GM21360 (cell line): ENCODE data around the gene KCTD14.
"Not testable (repeated sequence)": the region's sequence is repeated elsewhere in the genome, so short reads cannot be mapped to it uniquely, and the experiment has no call there.

Source experiments
- ATAC-seq: cut with Tn5 transposase; IDR thresholded peaks from one replicate; pipeline ENCODE4 v1.9.1; 2021; ENCODE audit warnings: mild to moderate bottlenecking, moderate library complexity; ENCODE audit not compliant: unreplicated experiment

Gene KCTD14

DNA sequence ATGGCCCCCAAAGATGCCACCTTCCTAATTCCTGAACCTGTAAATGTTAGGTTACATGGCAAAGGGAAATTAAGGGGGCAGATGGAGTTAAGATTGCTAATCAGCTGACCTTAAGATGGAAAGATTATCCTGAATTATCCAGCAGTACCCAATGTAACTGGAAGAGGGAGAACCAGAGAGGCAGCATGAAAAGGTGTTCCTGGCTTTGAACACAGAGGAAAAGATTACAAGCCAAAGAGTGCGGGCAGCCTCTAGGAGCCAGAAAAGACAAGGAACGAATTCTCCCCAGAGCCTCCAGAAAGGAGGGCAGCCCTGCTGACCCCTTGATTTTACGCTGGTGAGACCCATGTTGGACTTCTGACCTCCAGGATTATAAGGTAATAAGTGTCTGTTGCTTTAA lies 25.5 kb upstream of the KCTD14 start:
- ATAC-seq, result no peak

DNA sequence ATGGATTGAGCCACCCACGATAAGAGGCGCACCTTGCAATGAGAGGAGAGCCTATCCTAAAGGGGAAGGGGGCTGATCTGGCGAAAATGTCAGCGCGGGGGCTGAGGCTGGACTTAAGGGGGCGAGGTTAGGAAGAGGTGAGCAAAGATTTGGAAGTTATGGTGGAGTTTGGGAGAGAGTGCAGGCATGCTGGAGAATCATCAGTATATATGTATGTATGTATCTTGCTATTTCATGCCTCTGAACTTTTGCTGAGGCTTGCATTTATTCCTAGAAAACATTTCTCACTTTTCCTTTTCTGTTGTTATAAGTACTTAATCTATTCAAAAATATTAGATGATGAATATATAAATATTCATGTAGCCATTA lies 23.4 kb upstream of the KCTD14 start:
- ATAC-seq, result no peak

DNA sequence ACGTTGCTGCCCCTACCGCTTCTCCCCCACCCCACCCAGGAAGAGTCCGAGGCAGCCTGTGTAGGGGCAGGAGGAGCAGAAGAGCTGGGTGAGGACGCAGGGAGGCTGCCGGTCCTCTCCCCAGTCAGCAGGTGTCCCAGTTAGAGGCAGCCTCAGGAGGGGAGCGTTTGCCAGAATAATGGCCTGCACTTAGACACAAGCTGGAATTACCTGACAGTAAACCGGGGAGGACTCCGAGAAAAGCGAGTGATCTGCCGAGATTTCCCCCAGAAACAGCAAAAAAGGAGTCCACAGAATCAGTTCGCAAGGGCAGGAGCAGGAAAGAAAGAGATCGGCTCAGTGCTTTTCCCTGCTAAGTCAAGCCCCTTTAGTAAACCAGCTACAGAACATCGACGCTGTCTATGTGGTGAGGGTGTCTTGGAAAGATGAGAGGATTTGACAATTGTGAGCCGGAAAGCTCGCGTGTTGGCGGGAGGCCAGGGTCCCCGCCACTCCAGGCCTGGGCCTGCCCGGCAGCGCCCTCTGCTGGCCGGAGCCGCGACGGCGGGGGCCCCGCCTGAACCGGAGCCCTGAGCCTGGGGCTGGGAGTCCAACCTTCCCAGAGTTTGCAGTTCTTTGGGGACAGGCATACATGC lies 22.9 kb upstream of the KCTD14 start:
- ATAC-seq, result no peak

DNA sequence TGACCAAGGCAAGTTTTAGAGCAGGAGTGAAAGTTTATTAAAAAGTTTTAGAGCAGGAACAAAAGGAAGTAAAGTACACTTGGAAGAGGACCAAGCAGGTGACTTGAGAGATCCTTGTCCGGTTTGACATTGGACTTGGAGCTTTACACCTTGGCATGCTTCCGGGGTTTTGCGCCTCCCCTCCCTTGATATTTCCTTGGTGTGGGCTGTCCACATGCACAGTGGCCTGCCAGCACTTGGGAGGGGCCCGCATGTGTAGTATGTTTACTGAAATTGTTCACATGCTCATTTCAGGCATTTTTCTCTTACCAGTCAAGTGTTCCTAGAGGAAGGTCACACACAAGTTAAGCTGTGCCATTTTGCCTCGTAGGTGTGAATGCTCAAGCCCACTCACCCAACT lies 21.6 kb upstream of the KCTD14 start:
- no peak for ATAC-seq

DNA sequence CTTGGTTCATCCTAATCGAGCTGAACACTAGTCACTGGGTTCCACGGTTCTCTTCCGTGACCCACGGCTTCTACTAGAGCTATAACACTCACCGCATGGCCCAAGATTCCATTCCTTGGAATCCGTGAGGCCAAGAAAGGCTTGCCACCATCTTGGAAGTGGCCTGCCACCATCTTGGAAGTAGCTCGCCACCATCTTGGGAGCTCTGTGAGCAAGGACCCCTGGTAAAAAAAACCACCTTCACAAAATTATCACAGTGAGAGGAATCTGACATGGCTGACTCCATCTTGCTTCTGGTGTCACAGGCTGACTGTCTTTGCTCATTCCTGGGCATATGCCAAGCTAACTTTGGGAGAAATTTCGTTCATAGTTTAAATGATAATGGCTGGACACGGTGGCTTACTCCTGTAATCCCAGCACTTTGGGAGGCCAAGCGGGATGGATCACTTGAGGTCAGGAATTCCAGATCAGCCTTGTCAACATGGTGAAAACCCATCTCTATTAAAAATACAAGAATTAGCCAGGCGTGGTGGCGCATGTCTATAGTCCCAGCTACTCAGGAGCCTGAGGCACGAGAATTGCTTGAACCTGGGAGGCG lies 18.9 kb upstream of the KCTD14 start:
- no peak for ATAC-seq

DNA sequence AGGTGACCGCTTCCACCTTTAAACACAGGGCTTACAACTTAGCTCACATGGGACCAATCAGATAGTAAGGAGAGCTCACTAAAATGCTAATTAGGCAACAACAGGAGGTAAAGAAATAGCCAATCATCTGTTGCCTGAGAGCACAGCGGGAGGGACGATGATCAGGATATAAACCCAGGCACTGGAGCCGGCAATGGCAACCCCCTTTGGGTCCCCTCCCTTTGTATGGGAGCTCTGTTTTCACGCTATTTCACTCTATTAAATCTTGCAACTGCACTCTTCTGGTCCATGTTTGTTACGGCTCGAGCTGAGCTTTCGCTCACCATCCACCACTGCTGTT lies 18.3 kb upstream of the KCTD14 start:
- not testable (repeated sequence) for ATAC-seq

DNA sequence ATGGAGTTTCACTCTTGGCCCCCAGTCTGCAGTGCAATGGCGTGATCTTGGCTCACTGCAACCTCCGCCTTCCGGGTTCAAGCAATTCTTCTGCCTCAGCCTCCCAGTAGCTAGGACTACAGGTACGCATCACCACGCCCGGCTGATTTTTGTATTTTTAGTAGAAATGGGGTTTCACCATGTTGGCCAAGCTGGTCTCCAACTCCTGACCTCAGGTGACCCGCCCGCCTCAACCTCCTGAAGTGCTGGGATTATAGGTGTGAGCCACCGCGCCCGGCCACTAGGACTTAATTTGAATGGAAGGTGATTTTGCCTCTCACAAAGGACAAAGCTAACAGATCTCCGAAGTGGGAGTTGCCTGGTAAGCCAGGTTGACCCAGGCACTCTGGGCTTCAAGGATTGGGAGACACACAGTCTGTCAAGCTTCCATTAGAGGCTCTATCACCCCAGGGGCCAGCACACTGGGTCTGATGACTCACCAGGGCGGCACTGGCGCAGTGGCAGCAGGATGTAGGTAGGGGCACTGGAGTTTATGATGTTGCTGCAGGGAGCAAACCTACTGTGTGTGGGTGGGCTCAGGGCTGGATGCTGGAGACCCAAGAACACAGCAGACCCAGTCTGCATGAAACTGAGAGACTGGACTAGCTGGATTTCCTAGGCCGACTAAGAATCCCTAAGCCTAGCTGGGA lies 17.8 kb upstream of the KCTD14 start:
- ATAC-seq, result no peak

DNA sequence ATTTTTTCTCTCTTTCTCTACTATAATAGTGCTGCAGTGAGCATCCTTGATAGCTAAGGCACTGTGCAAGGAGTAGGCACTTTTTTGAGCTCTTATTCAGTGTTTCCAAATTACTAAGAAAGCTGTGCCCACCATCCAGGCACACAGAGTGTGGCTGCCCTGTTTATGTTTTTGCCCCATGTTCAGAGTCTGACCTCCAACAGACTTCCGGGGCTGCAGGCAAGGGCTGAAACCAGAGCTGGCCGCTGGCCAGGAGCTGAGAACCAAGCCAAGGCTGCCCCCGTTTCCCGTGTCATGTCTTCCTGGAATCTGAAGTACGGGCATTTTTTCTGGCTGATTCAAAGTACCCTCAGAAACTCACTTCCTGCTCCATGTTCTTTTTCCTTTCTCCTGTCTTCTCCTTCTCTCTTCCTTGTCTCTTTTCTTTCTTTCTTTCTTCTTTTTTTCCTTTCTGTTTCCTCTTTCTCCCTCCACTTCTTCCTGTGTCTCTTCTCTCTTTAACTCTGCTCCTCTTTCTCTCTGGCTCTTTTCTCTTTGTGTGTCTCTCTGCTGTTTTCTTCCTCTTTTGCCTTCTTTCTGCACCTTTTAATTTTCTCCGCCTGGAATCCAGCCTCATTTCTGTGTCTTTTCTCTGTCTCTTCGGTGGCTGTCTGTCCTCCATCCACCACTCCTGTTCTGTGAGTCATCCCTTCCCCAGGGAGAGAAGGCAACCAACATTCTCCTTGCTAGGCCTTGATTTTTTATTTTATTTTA lies 17.0 kb upstream of the KCTD14 start:
- ATAC-seq, result no peak

DNA sequence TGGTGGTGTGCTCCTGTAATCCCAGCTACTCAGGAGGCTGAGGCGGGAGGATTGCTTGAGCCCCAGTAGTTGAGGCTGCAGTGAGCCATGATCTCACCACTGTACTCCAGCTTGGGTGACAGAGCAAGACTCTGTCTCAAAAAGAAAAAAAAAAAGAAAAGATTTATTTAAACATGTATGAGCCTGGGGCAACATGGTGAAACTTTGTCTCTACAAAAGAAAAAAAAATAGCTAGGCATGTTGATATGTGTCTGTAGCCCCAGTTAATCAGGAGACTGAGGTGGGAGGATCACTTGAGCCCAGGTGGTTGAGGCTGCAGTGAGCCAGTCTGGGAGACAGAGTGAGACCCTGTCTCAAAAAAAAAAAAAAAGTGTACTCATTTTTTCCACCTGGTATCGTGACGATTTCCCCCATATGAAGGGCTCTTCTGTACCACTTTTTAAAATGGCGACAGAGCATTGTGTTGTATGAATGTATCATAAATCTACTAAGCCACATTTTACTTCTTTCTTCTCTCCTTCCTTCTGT lies 16.4 kb upstream of the KCTD14 start:
- no peak for ATAC-seq

DNA sequence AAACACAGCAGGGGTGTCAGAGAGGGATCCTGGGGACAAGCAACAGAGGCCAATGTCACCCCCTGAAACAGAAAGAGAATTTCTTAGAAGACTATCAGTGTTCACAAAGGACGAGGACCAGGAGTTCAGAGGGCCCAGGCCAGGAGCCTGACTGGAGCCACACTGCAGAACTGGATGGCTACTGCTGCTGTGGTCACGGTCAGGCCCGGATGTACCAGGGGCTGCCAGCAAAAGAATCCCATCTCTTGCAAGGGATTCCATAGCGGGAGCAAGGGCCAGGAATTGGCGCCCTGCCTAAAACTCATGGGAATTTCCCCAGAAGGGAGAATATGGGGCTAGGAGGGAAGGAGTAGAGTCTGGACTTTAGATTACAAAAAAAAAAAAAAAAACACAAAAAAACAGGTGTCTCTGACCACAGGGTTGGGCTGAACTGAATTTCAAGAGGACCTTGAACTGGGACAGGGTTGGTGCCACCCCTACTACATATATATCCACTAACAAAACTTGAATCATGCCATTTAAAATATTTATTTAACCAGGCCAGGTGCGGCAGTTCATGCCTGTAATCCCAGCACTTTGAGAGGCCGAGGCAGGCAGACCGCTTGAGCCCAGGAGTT lies 15.7 kb upstream of the KCTD14 start:
- no peak for ATAC-seq

DNA sequence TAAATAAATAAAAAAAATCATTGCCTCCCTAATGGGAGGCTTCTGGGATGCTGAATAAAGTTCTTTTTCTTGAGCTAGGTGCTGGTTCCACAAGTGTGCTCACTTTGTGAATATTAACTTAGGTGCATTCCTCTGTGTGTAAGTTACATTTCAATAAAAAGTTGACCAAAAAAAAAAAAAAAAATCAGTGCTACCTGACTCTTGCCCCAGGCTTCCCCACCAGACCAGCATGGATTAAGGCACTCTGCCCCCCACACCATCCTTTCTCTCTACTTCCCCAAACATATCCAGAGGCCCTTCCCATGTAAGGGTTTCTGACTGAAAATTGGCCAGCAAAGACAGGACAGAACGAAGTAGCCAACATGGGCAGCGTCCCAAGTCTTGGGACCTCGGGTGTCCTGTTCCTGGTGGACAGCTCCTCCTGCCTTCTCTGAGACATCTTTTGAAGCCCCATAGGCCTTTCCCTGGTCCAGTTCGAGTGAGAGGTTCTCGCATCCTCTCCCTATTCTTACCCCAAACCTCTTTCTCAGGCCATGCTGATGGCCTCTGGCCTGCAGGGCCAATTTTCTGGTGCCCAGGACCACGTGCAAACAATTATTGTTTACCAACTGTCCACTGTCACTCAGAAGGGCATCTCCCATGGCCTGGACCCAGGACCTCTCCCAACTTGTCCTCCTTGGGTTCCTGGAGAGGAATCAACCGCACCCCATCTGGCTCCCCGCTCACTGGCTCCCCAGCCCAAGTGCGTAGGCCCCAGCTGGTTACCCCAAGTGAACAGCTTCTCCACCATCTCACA lies 14.9 kb upstream of the KCTD14 start:
- no peak for ATAC-seq

DNA sequence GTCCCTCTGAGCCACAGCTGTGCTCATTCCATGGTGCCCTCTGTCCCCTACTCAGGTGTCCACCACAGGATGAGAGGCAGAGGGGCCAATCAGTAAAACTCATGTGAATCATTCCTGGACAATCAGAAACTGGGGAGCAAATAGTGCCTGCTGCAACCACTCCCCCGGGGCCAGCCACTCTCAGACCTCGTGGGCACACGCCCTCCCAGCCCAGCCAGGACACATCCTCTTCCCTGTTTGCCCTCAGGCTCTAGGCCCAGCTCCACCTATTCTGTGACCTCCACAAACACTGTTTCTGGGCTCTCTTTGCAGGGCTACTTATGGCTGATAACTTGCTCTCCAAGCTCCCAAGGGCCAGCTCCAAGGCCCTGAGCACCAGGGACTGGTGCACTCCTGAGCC lies 14.0 kb upstream of the KCTD14 start:
- ATAC-seq, result no peak

DNA sequence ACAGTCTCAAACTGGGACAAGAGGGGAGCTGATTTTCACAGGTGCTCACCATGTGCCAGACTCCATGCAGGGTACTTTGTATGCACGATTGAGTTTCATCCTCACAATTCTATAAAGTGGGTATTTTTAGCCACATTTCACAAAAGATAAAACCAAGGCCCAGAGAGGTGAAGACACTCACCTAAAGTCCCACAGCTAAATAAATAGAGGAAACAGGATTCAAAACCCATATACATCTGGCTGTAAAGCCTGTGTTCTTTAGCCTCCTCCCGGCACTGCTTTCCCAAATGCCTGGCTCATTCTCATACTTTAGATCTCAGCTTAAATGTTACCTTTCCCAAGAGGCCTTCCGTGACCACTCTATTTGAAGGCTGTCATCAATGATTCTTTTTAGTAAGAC lies 13.2 kb upstream of the KCTD14 start:
- ATAC-seq, result no peak

DNA sequence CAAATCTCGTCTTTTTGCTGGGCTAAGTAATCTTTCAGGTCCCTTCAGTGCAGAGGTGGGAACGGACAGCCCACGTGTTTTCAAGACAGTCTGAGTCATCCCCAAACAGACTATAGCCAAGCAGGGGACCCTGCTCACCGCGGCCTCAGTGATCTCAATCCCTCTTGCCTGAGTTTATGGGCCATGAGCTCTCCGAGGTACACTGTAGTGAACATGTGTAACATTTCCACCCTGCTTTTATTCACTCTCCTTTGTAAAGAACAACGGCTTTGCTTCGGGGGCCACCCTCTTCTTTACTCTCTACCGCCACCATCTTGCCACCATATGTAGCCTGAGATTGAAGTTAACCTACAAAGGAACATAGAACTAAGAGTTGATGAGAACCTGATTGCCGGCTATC lies 11.5 kb upstream of the KCTD14 start:
- ATAC-seq, result no peak

DNA sequence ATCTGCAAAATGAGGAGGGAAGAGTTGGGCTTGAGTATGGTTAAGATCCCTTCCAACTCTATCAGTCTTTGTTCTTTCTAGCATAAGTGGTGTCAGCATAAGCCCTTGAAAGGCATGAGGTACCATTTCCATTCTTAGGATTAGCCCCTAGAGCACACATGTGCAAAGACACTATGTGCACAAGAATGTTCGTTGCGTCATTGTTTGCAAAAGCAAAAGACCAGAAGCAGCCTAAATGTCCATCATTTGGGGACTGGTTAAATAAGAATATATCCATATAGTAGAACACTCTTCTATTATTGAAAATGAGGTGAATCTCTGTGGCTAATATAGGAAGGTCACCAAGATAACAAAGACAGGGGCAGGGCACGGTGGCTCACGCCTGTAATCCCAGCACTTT lies 10.0 kb upstream of the KCTD14 start:
- ATAC-seq, result no peak

DNA sequence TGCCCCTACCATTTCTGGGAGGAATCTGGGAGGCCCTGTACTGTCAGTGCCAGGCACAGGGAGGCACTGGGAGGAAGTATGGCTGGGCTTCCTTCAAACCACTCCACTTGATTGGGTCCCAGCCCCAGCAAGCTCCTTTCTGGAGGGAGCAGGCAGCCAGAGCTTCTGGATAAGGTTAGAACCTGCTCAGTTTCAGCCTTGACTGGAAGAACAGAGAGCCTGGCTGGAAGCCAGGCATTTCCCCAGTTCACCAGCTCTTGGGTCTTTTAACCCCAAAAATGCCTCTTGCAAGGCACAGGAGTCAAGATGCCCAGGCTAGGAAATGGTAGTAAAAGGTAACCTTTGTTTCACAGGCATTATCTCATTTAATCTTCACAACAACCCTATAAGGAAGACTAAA lies 9.0 kb upstream of the KCTD14 start:
- no peak for ATAC-seq

DNA sequence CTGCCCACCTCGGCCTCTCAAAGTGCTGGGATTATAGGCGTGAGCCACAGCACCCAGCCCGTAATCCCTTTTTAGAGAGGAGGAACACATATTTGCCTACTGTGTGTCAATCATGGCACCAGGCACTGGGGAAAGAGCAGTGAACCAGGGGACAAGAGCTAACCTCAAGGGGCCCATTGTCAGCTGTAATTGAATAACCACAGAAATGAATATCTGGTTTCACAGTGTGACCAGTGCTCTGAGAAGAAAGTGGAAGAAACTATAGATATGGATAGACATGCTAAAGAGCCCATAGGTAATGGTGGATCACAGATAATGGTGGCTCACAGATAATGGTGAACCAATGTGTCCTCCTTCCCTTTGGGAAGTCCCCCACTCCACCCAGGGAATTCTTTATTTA lies 8.6 kb upstream of the KCTD14 start:
- no peak for ATAC-seq

DNA sequence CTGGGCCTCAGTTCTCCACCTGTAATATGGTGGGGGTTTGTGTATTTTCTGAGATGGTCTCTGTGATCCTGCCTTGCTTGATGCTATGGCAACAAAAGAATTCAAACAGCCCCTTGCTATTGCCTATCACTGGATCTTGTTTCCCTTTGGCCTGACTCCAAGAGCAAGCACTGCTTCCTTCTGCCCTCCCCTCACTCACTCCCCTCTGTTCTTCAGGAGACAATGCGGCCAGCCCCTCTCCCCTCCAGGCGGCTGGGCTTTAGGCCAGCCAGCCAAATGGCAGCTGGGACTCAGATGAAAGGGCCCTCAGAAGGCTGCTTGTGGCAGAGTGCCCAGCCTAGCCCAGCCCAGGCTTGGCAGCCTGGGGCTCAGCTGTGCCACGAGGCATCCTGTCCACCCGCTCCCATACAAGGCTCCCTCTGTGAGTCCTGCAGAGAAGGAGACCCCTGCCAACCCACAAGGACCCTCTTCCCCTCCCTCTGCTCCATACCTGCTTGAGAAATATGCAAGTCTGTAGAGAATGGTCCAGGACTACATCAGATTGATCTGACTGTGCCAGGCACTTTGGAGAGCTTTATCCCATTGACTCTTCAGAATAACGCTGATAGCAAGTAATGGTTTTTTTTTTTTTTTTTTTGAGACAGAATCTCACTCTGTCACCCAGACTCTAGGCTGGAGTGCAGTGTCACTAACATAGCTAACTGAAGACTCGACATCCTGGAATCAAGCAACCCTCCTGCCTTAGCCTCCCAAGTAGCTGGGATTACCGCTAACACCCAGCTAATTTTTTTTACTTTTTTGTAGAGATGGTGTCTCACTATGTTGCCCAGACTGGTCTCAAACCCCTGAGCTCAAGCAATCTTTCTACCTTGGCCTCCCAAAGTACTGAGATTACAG lies 7.6 kb upstream of the KCTD14 start:
- ATAC-seq, result no peak

DNA sequence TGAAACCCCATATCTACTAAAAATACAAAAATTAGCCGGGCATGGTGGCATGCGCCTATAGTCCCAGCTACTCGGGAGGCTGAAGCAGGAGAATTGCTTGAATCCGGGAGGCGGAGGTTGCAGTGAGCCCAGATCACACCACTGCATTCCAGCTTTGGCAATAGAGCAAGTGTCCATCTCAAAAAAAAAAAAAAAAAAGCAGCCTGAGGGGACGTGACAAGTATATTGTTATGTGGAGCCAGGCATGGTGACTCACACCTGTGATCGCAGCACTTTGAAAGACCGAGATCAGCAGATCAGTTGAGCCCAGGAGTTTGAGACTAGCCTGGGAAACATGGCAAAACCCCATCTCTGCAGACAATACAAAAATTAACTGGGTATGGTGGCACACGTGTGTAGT lies 5.3 kb upstream of the KCTD14 start:
- not testable (repeated sequence) for ATAC-seq

DNA sequence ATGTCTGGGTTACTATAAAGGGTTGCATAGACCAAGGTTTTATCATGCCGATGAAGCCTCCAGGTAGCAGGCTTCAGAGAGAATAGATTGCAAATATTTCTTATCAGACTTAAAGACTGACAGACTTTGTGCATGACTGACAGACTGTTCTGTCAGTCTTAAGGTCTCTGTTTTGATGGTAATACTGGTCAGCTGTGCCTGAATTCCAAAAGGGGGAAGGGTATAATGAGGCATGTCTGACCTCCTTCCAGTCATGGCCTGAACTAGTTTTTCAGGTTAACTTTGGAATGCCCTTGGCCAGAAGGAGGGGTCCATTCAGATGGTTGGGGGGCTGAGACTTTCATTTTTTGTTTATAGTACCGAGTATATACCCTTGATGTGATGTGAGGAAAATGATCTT lies 4.7 kb upstream of the KCTD14 start:
- no peak for ATAC-seq
